ENCODE results near the gene C5AR2. TPM values are rescaled to one million over a fixed set of nuclear protein-coding genes. Genes with fewer than 3 reads are reported as not detected.
"Not testable (repeated sequence)": the region's sequence is repeated elsewhere in the genome, so short reads cannot be mapped to it uniquely, and the experiment has no call there.

C5AR2 gene
- 0.42 TPM for total RNA-seq
- long read RNA-seq = 0 reads

GRCh38 chr19:47331931-47332547, at the start of gene C5AR2:
Gene C5AR2 (plus strand): TSS chr19:47332175. CDS start chr19:47340800, 8,625 bp downstream.
- DNase-seq = no peak
- peak; percentile 40 for ATAC-seq
- intact Hi-C loops (cut with micrococcal nuclease) = no loop called here

- intact Hi-C loops (cut with micrococcal nuclease) = no loop called here
- ATAC-seq = no peak
- DNase-seq = no peak
These were observed 48.4 kb upstream of the C5AR2 start for GRCh38 chr19:47283405-47284059.

GRCh38 chr19:47284324-47284899, 47.6 kb upstream of the C5AR2 start:
- DNase-seq (no peak), ATAC-seq (peak; percentile 15)
- intact Hi-C loops (cut with micrococcal nuclease) = no loop called here

DNA sequence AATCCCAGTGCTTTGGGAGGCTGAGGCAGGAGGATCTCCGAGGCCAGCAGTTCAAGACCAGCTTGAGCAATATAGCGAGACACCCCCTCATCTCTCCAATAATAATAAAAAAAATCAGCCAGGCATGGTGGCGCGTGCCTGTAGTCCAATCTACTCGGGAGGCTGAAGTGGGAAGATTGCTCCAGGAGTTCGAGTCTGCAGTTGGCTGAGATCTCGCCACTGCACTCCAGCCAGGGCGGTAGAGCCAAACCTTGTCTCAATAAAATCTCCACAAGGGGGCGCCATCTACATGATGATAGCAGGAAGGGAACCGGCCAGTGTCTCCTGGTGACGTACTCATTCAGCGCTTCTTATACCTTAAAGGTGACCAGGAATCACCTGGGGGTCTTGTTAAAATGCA, 35.9 kb upstream of the C5AR2 start:
- DNase-seq (peak; percentile 52), ATAC-seq (peak; percentile 86)
- intact Hi-C loops (cut with micrococcal nuclease) = no loop called here

- intact Hi-C loops (cut with micrococcal nuclease); ATAC-seq; DNase-seq: not testable (repeated sequence)
These were observed 31.1 kb upstream of the C5AR2 start for GRCh38 chr19:47300867-47301266.

DNA sequence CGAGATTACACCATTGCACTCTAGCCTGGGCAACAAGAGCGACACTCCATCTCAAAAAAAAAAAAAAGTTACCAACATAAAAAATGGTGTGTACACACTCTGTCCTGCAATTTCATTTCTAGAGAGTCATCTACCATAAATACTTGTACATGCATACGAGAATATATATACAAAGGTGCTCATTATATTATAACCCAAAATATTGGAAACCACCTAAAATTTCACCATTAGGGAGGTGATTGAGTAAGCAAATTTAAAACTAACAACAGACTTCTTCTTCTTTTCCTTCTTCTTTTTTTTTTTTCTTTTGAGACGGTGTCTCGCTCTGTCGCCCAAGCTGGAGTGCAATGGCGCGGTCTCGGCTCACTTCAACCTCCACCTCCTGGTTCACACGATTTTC, 29.7 kb upstream of the C5AR2 start:
- intact Hi-C loops (cut with micrococcal nuclease) = no loop called here
- no peak for ATAC-seq

GRCh38 chr19:47303966-47304365, 28.0 kb upstream of the C5AR2 start:
- intact Hi-C loops (cut with micrococcal nuclease) = no loop called here
- ATAC-seq = no peak

More for the DNA sequence above, 29.7 kb upstream of the C5AR2 start:
- DNase-seq = no peak

DNA sequence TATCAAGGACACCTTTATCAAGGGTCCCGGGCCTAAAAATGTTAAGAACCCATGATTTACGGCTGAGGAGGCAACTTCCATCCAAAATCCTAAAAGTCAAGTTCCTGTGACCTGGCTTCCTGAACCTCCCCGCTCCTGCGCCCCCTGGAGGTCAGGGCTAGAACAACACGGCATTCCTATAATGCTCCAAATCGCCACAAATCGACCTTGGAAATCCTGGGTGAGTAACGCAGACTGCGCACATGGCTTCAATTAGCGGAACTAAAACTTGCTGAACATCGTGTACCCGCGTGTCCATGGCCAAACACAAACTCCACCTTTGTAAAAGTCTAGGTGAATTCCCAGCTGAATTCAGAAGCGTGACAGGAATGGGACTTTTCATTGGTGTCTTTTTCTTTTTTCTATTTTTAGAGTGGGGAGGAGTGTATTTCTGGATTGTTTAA, 26.6 kb upstream of the C5AR2 start:
- peak; percentile 75 for DNase-seq
- ATAC-seq = peak; percentile 49
- intact Hi-C loops (cut with micrococcal nuclease) = no loop called here

More at GRCh38 chr19:47303966-47304365, 28.0 kb upstream of the C5AR2 start:
- DNase-seq = no peak

DNA sequence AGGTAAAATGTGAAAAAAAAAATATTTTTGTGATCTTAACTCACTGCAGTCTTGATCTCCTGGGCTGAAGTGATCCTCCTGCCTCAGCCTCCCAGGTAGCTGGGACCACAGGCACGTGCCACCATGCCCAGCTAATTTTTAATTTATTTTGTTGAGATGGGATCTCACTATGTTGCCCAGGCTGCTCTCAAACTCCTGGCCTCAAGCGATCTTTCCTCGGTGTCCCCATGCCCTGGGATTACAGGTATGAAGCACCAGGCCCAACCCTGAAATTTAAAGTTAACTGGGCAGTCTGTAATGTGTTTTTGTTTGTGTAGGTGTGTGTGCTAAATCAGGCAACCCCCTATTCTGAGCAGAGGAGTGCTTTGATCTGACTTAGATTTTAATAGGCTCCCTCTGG, 25.7 kb upstream of the C5AR2 start:
- ATAC-seq (no peak), DNase-seq (no peak)
- intact Hi-C loops (cut with micrococcal nuclease) = no loop called here

DNA sequence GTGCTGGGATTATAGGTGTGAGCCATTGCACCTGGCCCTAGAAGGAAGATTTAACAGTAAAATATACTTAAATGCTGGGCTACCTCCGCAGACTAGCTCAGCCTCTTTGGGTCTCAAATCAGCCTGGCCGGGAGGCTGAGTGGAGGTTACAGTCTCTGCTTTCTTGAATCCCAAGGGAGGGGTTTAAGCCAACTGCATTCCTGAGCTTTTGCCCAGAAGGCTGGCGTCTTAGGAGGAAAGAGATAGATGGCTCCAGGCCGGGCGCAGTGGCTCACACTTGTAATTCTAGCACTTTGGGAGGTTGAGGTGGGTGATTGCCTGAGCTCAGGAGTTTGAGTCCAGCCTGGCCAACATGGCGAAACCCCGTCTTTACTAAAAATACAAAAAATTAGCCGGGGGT, 22.9 kb upstream of the C5AR2 start:
- DNase-seq (no peak), ATAC-seq (no peak)
- intact Hi-C loops (cut with micrococcal nuclease) = no loop called here

GRCh38 chr19:47309608-47310007, 22.4 kb upstream of the C5AR2 start, which contains the start of gene C5AR1:
Gene C5AR1 (plus strand): TSS chr19:47309861. CDS start chr19:47309896, 35 bp downstream.
- intact Hi-C loops (cut with micrococcal nuclease) = no loop called here
- DNase-seq (peak; percentile 59), ATAC-seq (peak; percentile 70)

DNA sequence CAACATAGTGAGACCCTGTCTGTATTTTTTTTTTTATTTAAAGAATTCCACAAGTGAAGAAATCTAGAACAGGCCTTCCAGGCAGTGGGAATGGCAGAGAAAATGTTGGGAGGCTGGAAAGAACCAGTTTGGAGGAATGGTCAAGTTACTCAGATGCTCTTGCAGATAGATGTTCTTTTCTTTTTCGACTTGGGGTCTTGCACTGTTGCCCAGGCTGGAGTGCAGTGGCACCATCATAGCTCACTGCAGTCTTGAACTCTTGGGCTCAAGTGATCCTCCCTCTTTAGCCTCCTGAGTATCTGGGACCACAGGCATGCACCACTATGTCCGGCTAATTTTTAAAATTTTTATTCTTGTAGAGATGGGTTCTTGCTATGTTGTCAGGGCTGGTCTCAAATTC, 21.7 kb upstream of the C5AR2 start:
- DNase-seq (no peak), ATAC-seq (no peak)
- intact Hi-C loops (cut with micrococcal nuclease) = no loop called here

GRCh38 chr19:47310819-47311218, 21.2 kb upstream of the C5AR2 start:
- ATAC-seq = peak; percentile 49

GRCh38 chr19:47312366-47313006, 19.5 kb upstream of the C5AR2 start:
- ATAC-seq (no peak), DNase-seq (no peak)
- intact Hi-C loops (cut with micrococcal nuclease) = no loop called here

More at GRCh38 chr19:47310819-47311218, 21.2 kb upstream of the C5AR2 start:
- intact Hi-C loops (cut with micrococcal nuclease) = no loop called here
- DNase-seq = peak; percentile 74

- ATAC-seq (no peak), DNase-seq (no peak)
- intact Hi-C loops (cut with micrococcal nuclease) = no loop called here
These were observed 18.1 kb upstream of the C5AR2 start for GRCh38 chr19:47313754-47314295.

GRCh38 chr19:47315125-47315821, 16.7 kb upstream of the C5AR2 start:
- intact Hi-C loops (cut with micrococcal nuclease) = no loop called here
- peak; percentile 56 for DNase-seq
- peak; percentile 90 for ATAC-seq

- intact Hi-C loops (cut with micrococcal nuclease) = no loop called here
- DNase-seq (no peak), ATAC-seq (no peak)
These were observed 15.5 kb upstream of the C5AR2 start for GRCh38 chr19:47316513-47316912.

DNA sequence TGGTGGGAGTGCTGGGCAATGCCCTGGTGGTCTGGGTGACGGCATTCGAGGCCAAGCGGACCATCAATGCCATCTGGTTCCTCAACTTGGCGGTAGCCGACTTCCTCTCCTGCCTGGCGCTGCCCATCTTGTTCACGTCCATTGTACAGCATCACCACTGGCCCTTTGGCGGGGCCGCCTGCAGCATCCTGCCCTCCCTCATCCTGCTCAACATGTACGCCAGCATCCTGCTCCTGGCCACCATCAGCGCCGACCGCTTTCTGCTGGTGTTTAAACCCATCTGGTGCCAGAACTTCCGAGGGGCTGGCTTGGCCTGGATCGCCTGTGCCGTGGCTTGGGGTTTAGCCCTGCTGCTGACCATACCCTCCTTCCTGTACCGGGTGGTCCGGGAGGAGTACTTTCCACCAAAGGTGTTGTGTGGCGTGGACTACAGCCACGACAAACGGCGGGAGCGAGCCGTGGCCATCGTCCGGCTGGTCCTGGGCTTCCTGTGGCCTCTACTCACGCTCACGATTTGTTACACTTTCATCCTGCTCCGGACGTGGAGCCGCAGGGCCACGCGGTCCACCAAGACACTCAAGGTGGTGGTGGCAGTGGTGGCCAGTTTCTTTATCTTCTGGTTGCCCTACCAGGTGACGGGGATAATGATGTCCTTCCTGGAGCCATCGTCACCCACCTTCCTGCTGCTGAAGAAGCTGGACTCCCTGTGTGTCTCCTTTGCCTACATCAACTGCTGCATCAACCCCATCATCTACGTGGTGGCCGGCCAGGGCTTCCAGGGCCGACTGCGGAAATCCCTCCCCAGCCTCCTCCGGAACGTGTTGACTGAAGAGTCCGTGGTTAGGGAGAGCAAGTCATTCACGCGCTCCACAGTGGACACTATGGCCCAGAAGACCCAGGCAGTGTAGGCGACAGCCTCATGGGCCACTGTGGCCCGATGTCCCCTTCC, 11.8 kb upstream of the C5AR2 start:
- intact Hi-C loops (cut with micrococcal nuclease) = no loop called here
- ATAC-seq (no peak), DNase-seq (no peak)
